Neural cell (in vitro differentiated cells): ENCODE data around the gene IFNGR1.

Experiments used
- EP300 ChIP-seq: fragments of 450-650 bp; conservative IDR thresholded peaks from 2 replicates; pipeline ENCODE4 v1.6.1; 2014; ENCODE audit warnings: antibody characterized with exemption, mild to moderate bottlenecking, moderate library complexity; ENCODE audit not compliant: poor library complexity, severe bottlenecking
- EZH2 ChIP-seq: fragments of 200-600, 300-800 bp; shearing (Covaris generic), sonication (generic); IDR thresholded peaks from 2 replicates; pipeline ENCODE4 v1.6.1; 2014; ENCODE audit warnings: antibody characterized with exemption, low read length, borderline replicate concordance, mild to moderate bottlenecking; ENCODE audit not compliant: insufficient read depth, poor library complexity, severe bottlenecking
- TF ChIP-seq, protein P1 (sequence below): fragments of 450-650 bp; IDR thresholded peaks from 2 replicates; pipeline ENCODE4 v1.5.1; 2014; ENCODE audit warnings: antibody characterized with exemption, mild to moderate bottlenecking, moderate library complexity; ENCODE audit not compliant: poor library complexity, severe bottlenecking

DNA sequence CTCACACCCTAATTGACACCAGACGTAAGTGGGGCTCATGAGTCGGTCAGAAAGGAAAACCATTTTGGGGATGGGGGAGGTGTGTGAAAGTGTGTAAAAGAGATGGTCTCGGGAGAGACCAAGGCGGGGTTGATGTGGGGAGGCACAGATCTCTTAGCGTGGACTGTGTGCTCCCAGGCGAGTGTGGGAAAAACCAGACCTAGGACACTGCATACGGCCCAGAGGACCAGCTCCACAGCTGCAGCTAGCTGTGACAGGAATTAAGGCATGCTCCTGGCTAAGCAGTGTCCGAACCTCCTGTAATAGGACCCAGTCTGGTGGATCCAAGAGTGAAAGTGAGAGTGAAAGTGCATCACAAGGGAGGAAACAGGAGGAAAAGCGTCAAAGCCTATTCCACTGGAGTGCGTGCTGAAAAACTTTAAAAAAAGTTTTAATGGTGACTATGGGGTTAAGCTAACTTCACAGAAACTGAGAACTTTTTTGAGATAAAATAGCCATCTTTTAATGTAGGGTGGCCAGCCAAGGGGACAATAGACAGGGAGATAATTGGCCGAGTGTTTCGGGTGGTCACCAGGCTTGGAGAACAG lies 55.4 kb downstream of the IFNGR1 start:
- TF ChIP-seq, protein P1, sequence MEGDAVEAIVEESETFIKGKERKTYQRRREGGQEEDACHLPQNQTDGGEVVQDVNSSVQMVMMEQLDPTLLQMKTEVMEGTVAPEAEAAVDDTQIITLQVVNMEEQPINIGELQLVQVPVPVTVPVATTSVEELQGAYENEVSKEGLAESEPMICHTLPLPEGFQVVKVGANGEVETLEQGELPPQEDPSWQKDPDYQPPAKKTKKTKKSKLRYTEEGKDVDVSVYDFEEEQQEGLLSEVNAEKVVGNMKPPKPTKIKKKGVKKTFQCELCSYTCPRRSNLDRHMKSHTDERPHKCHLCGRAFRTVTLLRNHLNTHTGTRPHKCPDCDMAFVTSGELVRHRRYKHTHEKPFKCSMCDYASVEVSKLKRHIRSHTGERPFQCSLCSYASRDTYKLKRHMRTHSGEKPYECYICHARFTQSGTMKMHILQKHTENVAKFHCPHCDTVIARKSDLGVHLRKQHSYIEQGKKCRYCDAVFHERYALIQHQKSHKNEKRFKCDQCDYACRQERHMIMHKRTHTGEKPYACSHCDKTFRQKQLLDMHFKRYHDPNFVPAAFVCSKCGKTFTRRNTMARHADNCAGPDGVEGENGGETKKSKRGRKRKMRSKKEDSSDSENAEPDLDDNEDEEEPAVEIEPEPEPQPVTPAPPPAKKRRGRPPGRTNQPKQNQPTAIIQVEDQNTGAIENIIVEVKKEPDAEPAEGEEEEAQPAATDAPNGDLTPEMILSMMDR: no peak
- no peak for TF ChIP-seq EZH2
- no peak for TF ChIP-seq EP300
